Epithelial cell of proximal tubule (primary cell): ENCODE results near the gene KMT2D. TPM values are rescaled to one million over a fixed set of nuclear protein-coding genes. Genes with fewer than 3 reads are reported as not detected.

Source experiments
- DNase-seq: peaks from one replicate; pipeline ENCODE4 v3.0.0-alpha.2; 2011; ENCODE audit warnings: low read depth
- H3K4me3 ChIP-seq: 2 replicates; pipeline ENCODE4 v1.5.1; 2011; ENCODE audit warnings: low read depth, mild to moderate bottlenecking, low read length
- total RNA-seq: library from RNA; depleted of rRNA; stranded (reverse); fragments of >200 nt; gene quantifications from 2 replicates; pipeline ENCODE4 v1.2.3, GENCODE V29; 2015
- TF ChIP-seq, protein P1 (sequence below): conservative IDR thresholded peaks from 2 replicates; pipeline ENCODE4 v1.5.1; 2012; ENCODE audit warnings: low read depth, mild to moderate bottlenecking, low read length

Gene KMT2D
- total RNA-seq, 1 donor from 2014 or later: 17.2 TPM

DNA sequence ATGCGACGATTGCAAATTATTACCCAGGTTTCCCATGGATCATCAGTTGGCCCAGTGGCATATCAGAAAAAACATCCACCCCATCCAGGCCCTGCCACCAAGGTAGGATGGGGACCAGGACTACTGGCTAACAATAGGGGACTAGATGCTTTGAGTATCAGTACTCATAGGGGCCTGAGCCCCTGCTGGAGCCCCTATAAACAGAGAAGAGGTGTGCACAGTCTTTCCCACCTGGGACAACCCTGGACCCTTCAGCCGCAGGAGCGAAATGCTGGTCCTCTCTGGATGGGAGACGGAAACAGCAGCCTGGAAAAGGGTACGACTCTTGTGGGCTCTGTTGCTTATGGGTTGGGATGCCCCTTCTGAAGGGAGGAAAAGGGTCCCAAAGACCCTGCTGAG, 28.3 kb upstream of the KMT2D start:
- TF ChIP-seq, protein P1, sequence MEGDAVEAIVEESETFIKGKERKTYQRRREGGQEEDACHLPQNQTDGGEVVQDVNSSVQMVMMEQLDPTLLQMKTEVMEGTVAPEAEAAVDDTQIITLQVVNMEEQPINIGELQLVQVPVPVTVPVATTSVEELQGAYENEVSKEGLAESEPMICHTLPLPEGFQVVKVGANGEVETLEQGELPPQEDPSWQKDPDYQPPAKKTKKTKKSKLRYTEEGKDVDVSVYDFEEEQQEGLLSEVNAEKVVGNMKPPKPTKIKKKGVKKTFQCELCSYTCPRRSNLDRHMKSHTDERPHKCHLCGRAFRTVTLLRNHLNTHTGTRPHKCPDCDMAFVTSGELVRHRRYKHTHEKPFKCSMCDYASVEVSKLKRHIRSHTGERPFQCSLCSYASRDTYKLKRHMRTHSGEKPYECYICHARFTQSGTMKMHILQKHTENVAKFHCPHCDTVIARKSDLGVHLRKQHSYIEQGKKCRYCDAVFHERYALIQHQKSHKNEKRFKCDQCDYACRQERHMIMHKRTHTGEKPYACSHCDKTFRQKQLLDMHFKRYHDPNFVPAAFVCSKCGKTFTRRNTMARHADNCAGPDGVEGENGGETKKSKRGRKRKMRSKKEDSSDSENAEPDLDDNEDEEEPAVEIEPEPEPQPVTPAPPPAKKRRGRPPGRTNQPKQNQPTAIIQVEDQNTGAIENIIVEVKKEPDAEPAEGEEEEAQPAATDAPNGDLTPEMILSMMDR: no peak
- no peak overlapping the region for H3K4me3 ChIP-seq
- no peak for DNase-seq

DNA sequence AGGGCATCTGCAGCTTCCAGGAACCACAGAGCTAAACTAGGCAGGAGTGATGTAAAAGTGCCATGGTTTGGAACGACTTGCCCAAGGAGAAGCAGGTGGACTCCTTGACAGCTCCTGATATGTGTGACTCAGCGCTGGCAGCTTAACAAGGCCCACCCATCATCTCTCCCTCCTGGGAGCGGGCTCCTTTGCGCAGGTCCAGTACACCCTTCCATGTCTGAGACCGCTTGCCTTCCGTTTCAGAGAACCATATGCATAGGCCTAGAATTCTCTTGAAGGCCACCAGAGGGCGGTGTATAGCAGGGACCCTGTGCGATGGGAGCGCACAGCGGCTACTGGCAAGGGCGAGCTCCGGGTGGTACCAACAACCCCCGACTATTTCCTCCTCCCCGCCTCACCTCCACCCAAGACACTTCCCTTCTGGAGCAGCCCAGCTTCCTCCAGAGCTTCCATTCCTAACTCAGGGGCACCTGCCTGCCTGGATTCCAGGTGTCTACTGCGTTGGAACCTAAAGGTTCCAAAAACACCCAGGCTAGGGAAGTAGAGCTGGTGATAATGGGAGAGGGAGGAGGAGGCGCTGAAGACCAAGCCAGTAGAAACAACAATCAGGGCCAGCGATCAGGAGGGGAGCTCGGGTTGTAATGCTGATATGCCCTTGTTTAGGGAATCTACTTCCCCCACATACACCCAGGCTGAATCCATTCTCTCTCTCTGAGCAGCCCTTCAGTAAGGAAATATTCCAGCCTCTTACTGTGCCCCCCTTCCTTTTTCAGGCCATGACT, 27.7 kb upstream of the KMT2D start:
- TF ChIP-seq, protein P1: peak; percentile 84
- H3K4me3 ChIP-seq: peak overlapping the region; percentile 7
- DNase-seq: peak; percentile 58

DNA sequence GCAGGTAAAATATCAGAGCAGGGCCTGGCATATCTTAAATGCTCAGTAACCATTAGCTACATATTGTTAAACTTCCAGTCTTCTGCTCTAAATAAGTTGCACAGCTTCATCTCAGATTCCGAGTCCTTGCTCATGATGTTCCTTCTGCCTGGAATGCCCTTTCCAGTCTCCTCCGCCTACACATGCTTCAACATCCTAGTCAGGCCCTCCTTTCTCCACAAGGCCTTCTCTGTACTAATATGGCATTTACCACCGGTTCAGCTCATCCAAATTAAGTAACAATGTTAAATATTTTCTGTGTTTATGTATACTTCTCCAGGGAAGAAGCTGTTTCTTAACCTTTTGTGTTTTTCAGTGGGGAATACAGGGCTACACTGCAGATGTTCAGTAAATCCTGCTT, 25.5 kb upstream of the KMT2D start:
- DNase-seq: no peak
- H3K4me3 ChIP-seq: no peak overlapping the region
- TF ChIP-seq, protein P1: no peak

DNA sequence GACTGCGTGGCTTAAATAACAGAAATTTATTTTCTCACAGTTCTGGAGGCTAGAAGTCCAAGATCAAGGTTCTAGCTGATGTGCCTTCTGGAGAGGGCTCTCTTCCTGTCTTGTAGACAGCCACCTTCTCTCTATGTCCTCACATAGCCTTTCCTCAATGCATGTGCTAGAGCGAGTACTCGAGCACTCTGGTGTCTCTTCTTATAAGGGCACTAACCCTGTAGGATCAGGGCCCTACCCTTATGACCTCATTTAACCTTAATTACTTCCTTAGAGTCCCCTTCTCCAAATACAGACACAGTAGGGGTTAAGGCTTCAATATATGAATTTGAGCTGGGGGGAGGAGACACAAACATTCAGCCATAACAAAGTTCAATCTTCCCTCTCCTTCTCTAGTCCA, 23.8 kb upstream of the KMT2D start:
- TF ChIP-seq, protein P1: no peak
- DNase-seq: no peak
- H3K4me3 ChIP-seq: no peak overlapping the region

DNA sequence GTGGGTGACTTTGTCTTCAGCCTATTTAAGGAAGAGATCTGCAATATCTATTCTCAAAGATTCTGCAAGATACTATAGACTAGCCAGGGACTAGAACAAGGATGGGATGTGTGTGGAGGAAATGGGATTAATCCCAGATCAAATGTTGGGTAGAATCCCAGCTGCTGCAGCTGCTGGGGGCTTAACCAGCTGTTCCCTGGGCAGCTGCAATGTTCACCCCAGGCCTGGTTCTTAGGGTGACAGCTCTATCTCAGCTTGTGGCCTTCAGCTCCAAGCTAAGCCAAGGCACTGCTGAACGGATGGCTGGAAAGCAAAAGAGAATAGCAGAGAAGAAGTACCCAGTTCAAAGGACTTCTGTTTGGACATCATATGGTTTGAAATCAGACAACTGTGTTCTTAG, 19.2 kb upstream of the KMT2D start:
- no peak overlapping the region for H3K4me3 ChIP-seq
- no peak for DNase-seq
- TF ChIP-seq, protein P1: no peak

DNA sequence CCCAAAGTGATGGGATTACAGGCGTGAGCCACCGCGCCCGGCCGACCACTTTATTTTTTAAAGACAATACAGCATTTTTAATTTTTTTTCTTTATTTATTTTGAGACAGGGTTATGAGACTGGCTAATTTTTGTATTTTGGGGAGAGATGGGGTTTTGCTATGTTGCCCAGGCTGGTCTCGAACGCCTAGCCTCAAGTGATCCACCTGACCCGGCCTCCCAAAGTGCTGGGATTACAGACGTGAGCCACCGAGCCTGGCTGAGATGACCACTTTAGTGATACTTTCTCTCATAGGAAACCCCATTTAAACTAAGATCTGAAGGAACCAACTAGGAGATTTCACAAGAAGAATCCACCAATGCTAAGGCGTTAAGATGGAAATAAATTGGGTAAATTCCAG, 10.4 kb upstream of the KMT2D start:
- TF ChIP-seq, protein P1: no peak
- H3K4me3 ChIP-seq: no peak overlapping the region
- no peak for DNase-seq
